Measurements from ENCODE around the gene RAP1GAP.
A peak's percentile ranks its signal among the peaks of the same experiment; 100 is the strongest.

Gene RAP1GAP

DNA sequence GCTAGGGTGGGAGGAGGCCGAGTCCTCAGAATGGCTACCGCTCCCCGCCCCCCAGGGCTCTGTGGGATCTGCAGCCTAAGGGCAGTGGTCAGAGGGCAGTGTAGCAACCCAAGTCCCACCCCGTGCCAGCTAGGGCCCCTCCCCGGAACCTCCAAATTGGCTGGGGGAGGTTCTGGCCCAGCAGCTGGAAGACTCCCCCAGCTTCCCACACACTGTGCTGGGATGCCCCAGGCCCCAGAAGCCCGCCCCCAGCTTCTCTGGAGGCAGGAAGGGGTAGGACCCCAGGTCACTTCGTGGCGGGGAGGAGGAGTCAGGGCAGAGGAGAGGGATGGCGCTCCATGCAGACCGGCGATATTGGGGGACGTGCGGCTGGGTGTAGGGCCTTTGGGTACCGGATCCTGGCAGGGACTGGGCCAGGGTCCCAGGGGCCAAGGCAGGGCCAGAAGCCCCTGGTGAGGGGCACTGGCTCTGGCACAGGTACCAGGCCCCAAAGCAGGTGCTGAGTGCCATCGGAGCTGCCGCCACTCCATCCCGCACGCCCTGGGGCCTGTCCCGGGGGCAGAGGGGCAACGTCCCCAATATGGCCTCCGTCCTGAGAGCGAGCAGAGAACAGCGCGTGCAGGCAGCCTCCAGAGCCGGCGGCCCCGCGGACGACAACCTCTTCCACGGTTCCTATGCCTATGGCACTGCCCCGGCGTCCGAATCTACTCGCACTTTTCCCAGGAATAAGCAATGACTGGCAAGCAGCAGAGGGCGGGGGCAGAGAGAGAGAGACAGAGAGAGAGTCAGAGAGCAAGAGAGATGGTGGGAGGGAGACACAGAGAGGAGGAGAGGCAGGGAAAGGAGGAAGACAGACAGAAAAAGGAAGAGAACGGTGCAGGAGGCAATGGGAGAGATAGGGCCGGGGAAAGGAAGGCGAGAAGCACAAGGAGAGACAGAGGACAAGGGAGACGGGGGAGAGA is 65.7 kb downstream of the RAP1GAP start:
- ATAC-seq (replicated peaks) (no peak), DNase-seq (no peak)
- Mint-ChIP-seq H3K4me1 (peaks cover 20 to 25% of the 10 kb centered on the region in 2 donors), H3K27ac (no peak overlapping the region), H3K9me3 (peaks cover 0 to 5% of the 10 kb centered on the region in 2 donors), H3K36me3 (no peaks in the 10 kb centered on the region), H3K4me3 (no peak overlapping the region), H3K27me3 (peaks cover 49 to 53% of the 10 kb centered on the region in 2 donors)

DNA sequence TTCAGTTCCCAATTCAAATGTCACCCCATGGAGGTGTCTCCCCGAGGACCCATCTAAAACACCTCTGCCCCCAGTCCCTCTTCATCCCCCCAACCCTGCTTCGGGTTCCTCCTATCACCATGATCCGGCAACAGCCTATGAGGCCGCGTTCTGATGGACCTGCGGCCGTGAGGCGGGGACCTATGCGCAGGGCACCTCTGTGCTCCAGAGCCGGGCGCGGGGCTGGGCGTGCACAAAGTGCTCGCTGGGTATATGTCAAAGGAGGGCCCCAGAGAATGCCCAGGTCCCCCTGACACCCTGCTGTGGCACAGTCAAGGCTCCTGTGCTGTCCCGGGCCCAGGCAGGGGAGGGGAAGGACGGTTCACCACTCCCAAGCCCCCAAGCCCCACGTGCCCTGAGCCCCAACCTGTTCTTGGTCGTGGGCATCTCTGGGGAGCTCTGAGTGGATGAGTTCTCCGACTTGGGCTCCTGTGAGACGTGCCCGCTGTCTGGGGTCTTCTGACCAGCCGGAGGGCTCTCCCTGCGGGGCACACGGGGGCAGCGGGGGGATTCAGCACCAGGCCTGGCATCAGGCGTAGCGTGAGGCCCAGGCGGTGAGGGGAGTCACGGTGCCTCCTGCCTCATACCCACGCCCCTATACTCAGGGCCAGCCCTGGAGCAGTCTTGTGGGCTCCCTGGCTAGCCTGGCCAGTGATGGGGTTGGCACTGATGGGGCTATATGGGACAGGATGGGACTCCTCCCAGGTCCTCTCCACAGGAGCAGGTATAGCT is 67.7 kb downstream of the RAP1GAP start:
- H3K27me3 Mint-ChIP-seq: peaks cover 33 to 48% of the 10 kb centered on the region in 2 donors
- no peaks in the 10 kb centered on the region for H3K36me3 Mint-ChIP-seq
- ATAC-seq (replicated peaks) (no peak), DNase-seq (no peak)
- H3K4me3 Mint-ChIP-seq: no peak overlapping the region
- peaks cover 8 to 10% of the 10 kb centered on the region in 2 donors for H3K4me1 Mint-ChIP-seq
- H3K9me3 Mint-ChIP-seq: no peaks in the 10 kb centered on the region
- H3K27ac Mint-ChIP-seq: no peak overlapping the region

DNA sequence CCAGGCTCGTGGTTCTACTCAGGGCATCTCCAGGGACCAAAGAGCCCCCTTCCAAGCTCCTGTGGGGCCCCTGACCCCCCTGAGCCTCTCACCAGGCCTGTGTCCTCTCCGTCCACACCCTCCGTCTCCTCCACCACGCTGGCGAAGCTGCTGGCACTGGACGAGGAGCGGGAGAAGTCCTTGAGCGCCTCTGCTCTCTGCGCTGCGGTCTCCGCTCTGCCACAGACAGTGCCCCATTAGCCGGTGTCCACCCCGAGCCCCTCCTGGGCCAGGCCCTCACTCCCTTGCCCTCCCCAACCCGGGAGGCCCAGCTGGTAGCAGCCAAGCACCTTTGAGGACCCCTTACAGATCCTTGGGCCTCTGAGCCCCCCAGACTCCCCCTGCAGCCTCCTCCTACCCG is 69.8 kb downstream of the RAP1GAP start:
- DNase-seq (no peak), ATAC-seq (replicated peaks) (no peak)
- Mint-ChIP-seq H3K27ac (no peak overlapping the region), H3K27me3 (peaks cover 36 to 46% of the 10 kb centered on the region in 2 donors), H3K9me3 (no peaks in the 10 kb centered on the region), H3K36me3 (no peaks in the 10 kb centered on the region), H3K4me1 (peaks cover 6% of the 10 kb centered on the region in 2 donors), H3K4me3 (no peak overlapping the region)

DNA sequence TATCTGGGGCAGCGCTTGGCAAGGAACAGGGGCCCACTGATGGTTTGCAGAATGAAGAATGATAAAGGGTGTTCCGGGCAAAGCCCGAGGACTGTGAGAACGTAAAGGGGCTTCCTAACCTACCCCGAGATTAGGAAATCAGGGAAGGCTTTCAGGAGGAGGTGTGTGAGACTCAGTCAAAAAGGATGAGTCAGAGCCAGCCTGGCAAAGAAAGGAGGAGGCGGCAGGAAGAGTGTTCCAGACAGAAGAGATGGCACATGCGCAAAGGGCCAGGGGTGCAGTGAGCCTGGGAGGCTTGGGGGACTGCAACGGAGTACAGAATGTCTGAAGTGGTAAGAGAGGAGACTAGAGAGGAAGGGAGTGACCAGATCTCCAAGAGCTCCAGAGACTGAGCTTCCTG is 70.3 kb downstream of the RAP1GAP start:
- Mint-ChIP-seq H3K4me3 (no peak overlapping the region), H3K27me3 (peaks cover 34 to 41% of the 10 kb centered on the region in 2 donors), H3K4me1 (peaks cover under 1 to 2% of the 10 kb centered on the region in 2 donors), H3K27ac (no peak overlapping the region), H3K36me3 (no peaks in the 10 kb centered on the region), H3K9me3 (no peaks in the 10 kb centered on the region)
- no peak for ATAC-seq (replicated peaks)
- no peak for DNase-seq

DNA sequence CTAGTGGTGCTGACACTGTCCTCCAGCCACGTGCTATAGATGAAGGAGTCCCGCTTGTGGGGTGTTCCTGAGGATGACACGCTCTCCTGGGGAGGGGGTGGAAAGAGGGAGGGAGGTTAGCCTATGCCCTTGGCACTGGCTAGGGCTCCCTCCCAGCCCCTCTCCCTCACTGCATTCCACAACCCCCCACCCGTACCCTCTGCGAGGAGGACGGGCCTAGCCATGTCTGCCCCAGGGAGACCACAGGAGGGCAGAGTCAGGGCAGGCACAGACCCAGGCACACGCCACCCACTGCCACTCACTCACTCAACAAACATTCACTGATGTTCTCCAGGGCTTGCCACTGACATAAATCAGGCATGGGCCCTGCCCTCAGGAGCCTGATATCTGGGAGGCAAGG is 70.7 kb downstream of the RAP1GAP start:
- DNase-seq: no peak
- Mint-ChIP-seq H3K4me3 (no peak overlapping the region), H3K9me3 (no peaks in the 10 kb centered on the region), H3K27ac (no peak overlapping the region), H3K4me1 (no peaks in the 10 kb centered on the region), H3K27me3 (peaks cover 33 to 38% of the 10 kb centered on the region in 2 donors), H3K36me3 (no peaks in the 10 kb centered on the region)
- ATAC-seq (replicated peaks): no peak

DNA sequence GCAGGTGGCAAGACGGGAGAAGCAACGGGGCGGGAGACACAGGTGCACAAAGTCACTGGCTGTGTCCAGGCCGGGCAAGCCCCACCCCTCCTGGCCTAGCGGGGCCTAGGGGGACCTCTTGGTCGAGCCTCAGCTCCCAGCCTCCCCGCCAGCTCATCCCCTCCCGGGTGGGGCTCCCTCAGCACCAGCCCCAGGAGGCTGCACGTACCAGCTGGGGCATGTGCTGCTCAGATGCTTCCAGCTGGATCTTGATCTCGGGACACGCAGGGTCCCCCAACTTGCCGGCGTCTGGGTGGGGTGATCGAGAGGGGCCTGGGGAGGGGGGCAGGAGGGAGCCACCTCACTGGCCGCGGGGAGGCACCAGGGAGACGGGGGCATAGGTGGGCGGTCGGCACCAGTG is 71.4 kb downstream of the RAP1GAP start:
- Mint-ChIP-seq H3K27me3 (peaks cover 33 to 37% of the 10 kb centered on the region in 2 donors), H3K4me1 (no peaks in the 10 kb centered on the region), H3K9me3 (no peaks in the 10 kb centered on the region), H3K4me3 (no peak overlapping the region), H3K36me3 (no peaks in the 10 kb centered on the region), H3K27ac (no peak overlapping the region)
- ATAC-seq (replicated peaks) (no peak), DNase-seq (no peak)

DNA sequence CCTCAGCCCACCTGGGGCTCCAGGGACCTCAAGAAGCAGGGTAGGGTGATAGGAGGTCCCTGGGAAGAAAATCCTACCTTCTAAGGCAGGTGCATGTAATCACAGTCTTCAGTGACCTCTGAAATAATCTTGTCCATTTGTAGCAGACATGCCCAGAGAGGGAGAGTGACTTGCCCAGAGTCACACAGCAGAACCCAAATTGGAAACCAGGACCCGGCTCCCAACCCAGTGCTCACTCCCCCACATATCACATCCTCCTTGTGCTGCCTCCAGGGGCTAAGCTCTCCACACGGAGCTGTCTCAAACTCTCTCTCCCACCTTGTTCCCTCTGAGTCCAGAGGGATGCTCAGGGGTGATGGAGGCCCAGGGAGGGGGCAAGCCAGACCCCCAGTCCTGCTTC is 72.5 kb downstream of the RAP1GAP start:
- H3K4me1 Mint-ChIP-seq: no peaks in the 10 kb centered on the region
- no peaks in the 10 kb centered on the region for H3K9me3 Mint-ChIP-seq
- H3K27me3 Mint-ChIP-seq: peaks cover 35 to 40% of the 10 kb centered on the region in 2 donors
- H3K4me3 Mint-ChIP-seq: no peak overlapping the region
- DNase-seq (no peak), ATAC-seq (replicated peaks) (no peak)
- no peaks in the 10 kb centered on the region for H3K36me3 Mint-ChIP-seq
- H3K27ac Mint-ChIP-seq: no peak overlapping the region

- Mint-ChIP-seq H3K4me1 (no peaks in the 10 kb centered on the region), H3K27me3 (peaks cover 35 to 38% of the 10 kb centered on the region in 2 donors), H3K27ac (no peak overlapping the region), H3K9me3 (no peaks in the 10 kb centered on the region), H3K4me3 (no peak overlapping the region), H3K36me3 (no peaks in the 10 kb centered on the region)
- no peak for ATAC-seq (replicated peaks)
- DNase-seq: no peak
Measured at GRCh38 chr1:21596174-21596573, 73.0 kb downstream of the RAP1GAP start.

DNA sequence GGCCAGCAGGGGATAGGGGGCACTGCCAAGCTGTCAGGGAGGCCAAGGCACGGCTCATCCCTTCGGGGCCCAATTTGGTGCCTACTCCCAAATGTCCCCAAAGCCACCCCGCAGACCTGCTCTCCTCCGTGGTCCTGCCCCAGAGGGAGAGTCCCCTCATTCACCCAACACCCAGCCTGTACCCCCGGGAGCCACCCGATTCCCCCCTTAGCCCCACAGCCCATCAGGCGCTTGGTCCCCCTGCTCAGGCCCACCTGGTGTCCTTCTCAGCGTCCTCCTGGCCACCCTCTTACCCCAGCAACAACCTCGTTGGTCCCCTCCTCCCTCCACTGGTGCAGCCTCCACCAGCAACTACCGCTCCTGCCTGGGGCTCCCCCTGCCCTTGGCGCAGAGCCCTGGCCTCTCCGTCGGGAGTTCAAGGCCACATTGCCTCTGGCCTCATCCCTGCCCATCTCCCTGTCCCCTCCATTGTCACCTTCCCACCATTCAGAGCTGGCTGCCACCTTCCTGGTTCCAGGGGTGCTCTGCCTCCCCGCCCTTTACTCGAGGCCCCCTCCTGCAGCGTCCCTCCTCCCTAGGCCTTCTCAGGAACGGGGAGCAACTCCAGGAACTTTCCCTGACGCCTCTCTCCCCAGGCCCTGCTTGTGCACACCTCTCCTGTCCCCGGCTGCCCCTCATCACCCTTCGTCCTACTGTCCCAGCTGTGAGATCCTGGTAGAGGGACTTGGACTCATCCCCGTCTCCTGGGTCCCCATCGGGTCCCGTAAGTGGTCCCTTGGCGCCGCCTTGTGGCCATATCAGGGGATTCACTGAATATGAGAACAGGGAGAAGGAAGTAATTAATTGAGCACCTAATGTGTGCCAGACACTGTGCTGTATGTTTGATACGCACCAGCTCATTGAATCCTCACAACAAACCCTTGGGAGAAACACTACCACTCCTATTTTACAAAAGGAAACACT is 73.9 kb downstream of the RAP1GAP start:
- ATAC-seq (replicated peaks) (peak; percentile 46 to 72), DNase-seq (peak; percentile 26)
- H3K27ac Mint-ChIP-seq: no peak overlapping the region
- peaks cover 2 to 6% of the 10 kb centered on the region in 2 donors for H3K4me1 Mint-ChIP-seq
- H3K27me3 Mint-ChIP-seq: peaks cover 33 to 41% of the 10 kb centered on the region in 2 donors
- H3K4me3 Mint-ChIP-seq: no peak overlapping the region
- H3K9me3 Mint-ChIP-seq: no peaks in the 10 kb centered on the region
- no peaks in the 10 kb centered on the region for H3K36me3 Mint-ChIP-seq

DNA sequence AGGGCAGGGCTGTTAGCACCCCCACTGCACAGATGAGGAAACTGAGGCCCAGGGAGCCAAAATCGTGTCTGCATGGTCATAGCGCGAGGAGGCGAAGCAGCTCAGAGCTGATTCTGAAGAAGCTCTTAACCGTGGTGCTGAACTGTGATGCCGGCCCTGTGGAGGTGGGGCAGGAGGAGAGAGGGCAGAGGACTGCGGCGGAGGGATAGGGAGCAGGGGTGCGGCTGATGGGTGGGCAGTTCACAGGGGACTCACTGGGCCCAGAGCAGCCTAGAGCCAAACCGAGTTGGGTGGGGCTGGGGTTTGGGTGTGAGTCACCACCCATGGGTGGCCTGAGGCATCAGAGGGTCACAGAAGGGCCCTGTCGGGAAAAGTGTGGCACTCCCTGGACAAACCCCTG is 74.7 kb downstream of the RAP1GAP start:
- no peak for DNase-seq
- ATAC-seq (replicated peaks): no peak
- Mint-ChIP-seq H3K9me3 (no peaks in the 10 kb centered on the region), H3K36me3 (no peaks in the 10 kb centered on the region), H3K4me3 (no peak overlapping the region), H3K4me1 (peaks cover 2 to 6% of the 10 kb centered on the region in 2 donors), H3K27me3 (peaks cover 26 to 41% of the 10 kb centered on the region in 2 donors), H3K27ac (no peak overlapping the region)

DNA sequence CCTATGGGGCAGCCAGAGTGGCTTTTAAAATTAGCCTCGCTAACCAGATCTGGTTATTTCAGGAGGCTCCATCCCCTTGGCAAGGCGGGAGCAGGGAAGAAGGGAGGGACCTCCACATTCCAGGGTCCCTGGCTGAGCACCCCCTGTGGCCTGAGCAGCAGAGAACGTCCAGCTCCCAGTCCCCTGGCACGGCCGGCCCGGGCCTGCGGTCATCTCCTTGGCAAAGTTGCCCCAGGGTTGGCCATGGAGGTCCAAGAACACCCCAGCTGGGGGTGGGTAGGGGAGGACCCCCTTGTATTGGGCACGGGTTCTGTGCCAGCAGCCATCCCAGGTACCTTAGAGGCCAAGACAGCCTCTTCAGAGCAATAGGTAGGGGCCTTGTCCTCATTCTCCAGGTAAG is 75.9 kb downstream of the RAP1GAP start:
- no peak for ATAC-seq (replicated peaks)
- DNase-seq: no peak
- H3K9me3 Mint-ChIP-seq: no peaks in the 10 kb centered on the region
- H3K4me3 Mint-ChIP-seq: no peak overlapping the region
- H3K27ac Mint-ChIP-seq: no peak overlapping the region
- peaks cover 24 to 39% of the 10 kb centered on the region in 2 donors for H3K27me3 Mint-ChIP-seq
- H3K36me3 Mint-ChIP-seq: no peaks in the 10 kb centered on the region
- H3K4me1 Mint-ChIP-seq: peaks cover 2 to 6% of the 10 kb centered on the region in 2 donors

- Mint-ChIP-seq H3K36me3 (no peaks in the 10 kb centered on the region), H3K9me3 (no peaks in the 10 kb centered on the region), H3K27me3 (peaks cover 26 to 43% of the 10 kb centered on the region in 2 donors), H3K4me1 (peaks cover 2 to 6% of the 10 kb centered on the region in 2 donors), H3K4me3 (no peak overlapping the region), H3K27ac (no peak overlapping the region)
- ATAC-seq (replicated peaks): no peak
- no peak for DNase-seq
Measured at GRCh38 chr1:21592086-21592865, 76.9 kb downstream of the RAP1GAP start.

GRCh38 chr1:21590934-21591333 is 78.2 kb downstream of the RAP1GAP start:
- DNase-seq (no peak), ATAC-seq (replicated peaks) (no peak)
- H3K4me3 Mint-ChIP-seq: no peak overlapping the region
- H3K27me3 Mint-ChIP-seq: peaks cover 35 to 43% of the 10 kb centered on the region in 2 donors
- H3K36me3 Mint-ChIP-seq: no peaks in the 10 kb centered on the region
- H3K9me3 Mint-ChIP-seq: no peaks in the 10 kb centered on the region
- H3K4me1 Mint-ChIP-seq: peaks cover 2 to 6% of the 10 kb centered on the region in 2 donors
- H3K27ac Mint-ChIP-seq: no peak overlapping the region

Measured in stimulated activated naive B cell treated with anti-CD40 and anti-IgM and Interleukin-4, amounts not matched to agents 10 μg/mL and 1 μg/mL and 100 μg/mL, for 72 hours (primary cell).